IPS-NIHi7 (cell line): Measurements from ENCODE around the gene TAF9.
"Not testable (repeated sequence)": the region's sequence is repeated elsewhere in the genome, so short reads cannot be mapped to it uniquely, and the experiment has no call there.

Experiments
- DNase-seq: peaks from one replicate; pipeline ENCODE4 v3.0.0; 2012; ENCODE audit warnings: mixed read lengths; ENCODE audit errors: extremely low spot score

Gene TAF9

DNA sequence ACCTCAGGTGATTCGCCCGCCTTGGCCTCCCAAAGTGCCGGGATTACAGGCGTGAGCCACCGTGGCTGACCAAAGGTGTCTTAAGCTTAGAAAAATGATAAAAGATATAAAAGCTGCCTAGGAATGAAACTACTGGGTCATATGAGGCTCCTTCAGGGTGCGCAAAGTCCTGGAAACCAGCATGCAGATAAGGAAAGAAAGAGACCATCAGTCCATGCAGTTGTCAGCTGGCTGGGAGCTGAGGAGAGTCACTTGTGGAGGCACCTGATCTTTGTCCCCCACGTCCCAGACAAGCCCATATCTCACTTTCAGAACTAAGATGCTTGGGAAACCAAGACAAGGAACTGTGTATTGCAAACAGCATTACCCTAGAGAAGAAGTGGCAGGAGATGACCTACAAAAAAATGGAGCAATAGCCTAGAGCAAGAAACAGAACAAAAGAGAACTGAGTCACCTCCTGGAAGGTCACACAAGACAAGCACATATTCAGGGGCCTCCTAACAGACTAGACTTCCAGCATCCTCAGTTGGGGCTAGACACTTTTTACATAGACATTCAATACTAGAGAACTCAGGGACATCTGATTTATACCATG lies 33.9 kb downstream of the TAF9 start:
- DNase-seq, result no peak

DNA sequence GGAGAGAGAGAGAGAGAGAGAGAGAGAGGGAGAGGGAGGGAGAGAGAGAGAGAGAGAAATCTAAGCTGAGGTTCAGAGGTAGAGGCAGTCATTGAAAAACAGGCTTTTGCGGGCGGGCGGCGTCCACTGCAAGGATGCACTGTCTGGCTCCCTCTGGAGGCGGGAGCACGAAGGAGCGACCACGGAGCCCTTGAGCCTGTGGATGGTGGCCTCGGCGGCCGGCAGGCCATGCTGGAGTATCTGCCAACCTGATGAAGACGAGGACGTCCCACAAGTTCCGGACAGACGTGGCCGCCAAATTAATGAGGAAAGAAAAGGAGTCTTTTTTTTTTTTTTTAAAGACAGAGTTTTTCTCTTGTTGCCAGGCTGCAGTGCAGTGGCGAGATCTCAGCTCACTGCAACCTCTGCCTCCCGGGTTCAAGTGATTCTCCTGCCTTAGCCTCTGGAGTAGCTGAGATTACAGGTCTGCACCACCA lies 34.5 kb downstream of the TAF9 start:
- DNase-seq, result peak; percentile 89

DNA sequence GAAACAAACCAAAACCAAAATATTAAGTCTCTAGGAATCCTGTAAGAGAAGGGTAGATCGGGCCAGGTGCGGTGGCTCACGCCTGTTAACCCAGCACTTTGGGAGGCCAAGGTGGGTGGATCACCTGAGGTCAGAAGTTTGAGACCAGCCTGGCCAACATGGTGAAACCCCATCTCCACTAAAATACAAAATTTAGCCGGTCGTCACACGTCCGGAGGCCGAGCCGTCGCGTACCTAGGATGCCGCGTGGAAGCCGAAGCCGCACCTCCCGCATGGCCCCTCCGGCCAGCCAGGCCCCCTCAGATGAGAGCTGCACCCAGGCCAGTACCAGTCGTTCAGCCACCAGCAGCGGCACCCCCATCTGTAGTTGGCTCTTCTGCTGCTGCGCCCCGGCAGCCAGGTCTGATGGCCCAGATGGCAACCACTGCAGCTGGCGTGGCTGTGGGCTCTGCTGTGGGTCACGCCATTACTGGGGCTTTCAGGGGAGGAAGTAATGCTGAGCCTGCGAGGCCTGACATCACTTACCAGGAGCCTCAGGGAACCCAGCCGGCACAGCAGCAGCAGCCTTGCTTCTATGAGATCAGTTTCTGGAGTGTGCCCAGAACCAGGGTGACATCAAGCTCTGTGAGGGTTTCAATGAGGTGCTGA lies 35.5 kb downstream of the TAF9 start:
- not testable (repeated sequence) for DNase-seq

DNA sequence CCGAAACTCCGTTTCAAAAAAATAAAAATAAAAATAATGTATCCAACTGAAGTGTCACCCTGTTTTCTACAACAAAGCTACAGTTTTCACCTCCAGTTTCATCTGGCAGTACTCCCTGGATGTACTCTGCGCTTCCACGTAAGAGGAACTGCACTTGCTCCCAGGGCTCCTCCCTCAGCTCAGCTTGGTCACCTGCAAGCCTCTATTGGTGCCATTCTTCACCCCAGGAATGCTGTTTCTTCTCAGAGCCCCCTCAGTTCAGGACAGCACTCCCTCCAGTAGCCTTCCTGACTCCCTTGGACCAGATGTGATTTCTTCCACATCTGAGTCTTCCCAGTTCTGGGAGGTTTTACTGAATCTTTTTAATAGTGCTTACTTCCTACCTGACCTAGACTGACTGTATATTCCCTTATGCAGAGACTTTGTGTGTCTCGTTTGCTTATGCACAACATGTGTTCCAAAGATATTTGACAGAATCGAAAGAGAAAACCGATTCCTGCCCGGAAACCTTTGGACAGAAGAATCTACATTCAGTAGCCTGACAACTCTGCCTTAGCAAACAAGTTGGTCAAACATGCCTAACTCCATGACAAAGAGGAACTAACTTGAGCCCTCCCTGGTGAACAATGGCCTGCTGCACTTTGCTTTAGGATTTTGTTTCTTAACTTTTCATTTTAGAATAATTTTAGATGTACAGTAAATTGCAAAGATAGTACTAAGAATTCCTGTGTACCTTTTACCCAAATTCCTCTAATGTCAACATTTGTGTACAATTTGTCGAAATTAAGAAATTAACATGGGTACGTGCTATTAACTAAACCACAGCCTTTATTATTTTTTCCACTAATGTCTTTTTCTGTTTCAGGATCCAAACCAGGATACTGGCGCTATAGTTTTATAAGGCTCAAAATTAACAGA lies 37.5 kb downstream of the TAF9 start:
- DNase-seq, result no peak

DNA sequence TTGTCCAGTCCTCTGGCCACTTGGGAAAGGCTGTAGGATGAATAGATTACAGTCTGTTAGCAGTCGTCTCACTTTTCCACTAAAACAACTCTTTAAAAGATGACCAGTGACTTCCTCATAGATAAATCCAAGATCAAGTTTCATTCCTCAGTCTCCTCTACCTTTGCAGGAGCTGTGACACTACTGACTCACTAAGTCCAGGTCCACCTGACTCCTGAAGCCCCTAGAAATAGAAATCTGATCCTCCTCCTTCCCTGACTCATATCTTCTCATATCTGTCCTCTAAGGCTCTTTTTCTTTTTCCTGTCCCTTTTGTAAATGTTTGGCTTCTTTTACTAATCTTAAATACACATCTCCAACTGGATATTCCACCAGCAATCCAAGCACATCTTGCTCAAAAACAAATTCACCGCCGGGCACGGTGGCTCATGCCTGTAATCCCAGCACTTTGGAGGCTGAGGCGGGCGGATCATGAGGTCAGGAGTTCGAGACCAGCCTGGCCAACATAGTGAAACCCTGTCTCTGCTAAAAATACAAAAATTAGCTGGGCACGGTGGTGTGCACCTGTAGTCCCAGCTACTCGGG lies 39.3 kb downstream of the TAF9 start:
- DNase-seq, result no peak

DNA sequence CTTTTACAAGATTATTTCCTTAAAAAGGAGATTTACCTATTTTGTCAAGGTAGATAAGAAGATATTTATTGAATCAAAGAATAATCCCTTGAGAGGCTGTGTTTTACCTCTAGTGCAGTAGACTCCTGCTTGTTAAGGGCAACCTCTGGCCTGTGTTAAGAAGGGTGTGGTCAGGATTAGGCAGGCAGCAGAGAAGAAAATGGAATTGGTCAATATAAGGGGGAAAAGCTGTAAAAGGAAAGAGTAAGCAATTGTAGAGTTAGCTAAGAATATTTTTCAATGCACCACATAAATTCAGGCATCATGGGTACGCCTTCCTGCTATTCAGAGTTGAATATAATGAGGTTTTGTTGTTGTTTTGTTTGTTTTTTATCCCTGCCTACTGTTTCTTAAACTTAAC lies 43.0 kb downstream of the TAF9 start:
- no peak for DNase-seq

DNA sequence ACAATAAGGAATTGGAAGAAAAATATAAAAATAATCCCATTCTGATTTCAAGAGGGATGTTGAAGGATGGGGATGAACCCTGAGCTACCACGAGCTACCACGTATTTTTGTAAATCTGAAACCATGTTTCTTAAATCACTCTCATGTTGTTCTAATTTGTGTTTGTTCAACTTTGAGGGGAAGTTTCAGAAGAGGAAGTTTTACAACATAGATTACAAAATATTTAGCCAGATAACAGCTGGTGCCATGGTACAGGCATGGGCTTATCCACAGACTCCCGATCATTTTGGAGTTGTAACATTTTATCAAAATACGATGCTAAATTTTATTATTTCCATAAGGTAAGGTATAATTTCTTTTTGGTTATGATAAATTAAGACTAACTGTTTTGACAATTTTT lies 51.9 kb downstream of the TAF9 start:
- no peak for DNase-seq

DNA sequence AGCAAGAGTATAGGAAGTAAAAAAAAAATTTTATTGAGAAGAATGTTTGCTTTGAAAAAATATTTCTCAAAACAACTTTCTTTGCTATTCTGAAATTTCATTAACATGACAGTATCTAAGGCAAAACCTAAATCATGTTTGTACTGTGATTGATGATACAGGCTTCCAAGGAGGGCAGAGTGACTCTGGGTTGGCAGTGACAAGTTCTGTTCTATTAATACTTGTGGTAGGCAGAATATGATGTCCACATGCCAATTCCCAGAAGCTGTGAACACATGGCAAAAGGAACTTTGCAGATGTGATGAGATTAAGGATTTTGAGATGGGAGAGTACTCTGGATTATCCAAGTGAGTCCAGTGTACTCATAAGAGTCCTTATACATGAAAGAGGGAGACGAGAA lies 53.3 kb downstream of the TAF9 start:
- no peak for DNase-seq
